Smooth muscle cell (in vitro differentiated cells): Measurements from ENCODE around the gene WNT3. TPM values are rescaled to one million over a fixed set of nuclear protein-coding genes. Genes with fewer than 3 reads are reported as not detected.

Experiments used
- DNase-seq: peaks from one replicate; lab custom pipeline; 2025; ENCODE audit not compliant: unreplicated experiment; lab: John Stamatoyannopoulos, UW
- H2AFZ ChIP-seq: fragments of 200-600 bp; sonication (generic); 2 replicates; pipeline ENCODE4 v1.6.0; 2016; ENCODE audit warnings: antibody characterized with exemption, low read depth, mild to moderate bottlenecking
- H3F3A ChIP-seq: fragments of 200-600 bp; sonication (generic); 2 replicates; pipeline ENCODE4 v1.6.0; 2017; ENCODE audit warnings: antibody characterized with exemption, low read depth
- H3K27ac ChIP-seq: fragments of 200-600 bp; sonication (generic); 2 replicates; pipeline ENCODE4 v1.5.1; 2016; ENCODE audit warnings: low read depth, mild to moderate bottlenecking
- H3K27me3 ChIP-seq: fragments of 200-600 bp; sonication (generic); 2 replicates; pipeline ENCODE4 v1.6.1; 2016; ENCODE audit warnings: low read depth, mild to moderate bottlenecking
- H3K36me3 ChIP-seq: fragments of 200-600 bp; sonication (generic); 2 replicates; pipeline ENCODE4 v1.5.1; 2016; ENCODE audit warnings: low read depth
- H3K4me1 ChIP-seq: fragments of 200-600 bp; sonication (generic); 2 replicates; pipeline ENCODE4 v1.5.1; 2016; ENCODE audit warnings: low read depth
- H3K4me2 ChIP-seq: fragments of 200-600 bp; sonication (generic); 2 replicates; pipeline ENCODE4 v1.6.0; 2016; ENCODE audit warnings: mild to moderate bottlenecking
- H3K4me3 ChIP-seq: fragments of 200-600 bp; sonication (generic); 2 replicates; pipeline ENCODE4 v1.5.1; 2016; ENCODE audit warnings: mild to moderate bottlenecking
- H3K79me2 ChIP-seq: fragments of 200-600 bp; sonication (generic); 2 replicates; pipeline ENCODE4 v1.6.0; 2016; ENCODE audit warnings: low read depth, mild to moderate bottlenecking
- H3K9ac ChIP-seq: fragments of 200-600 bp; sonication (generic); 2 replicates; pipeline ENCODE4 v1.6.0; 2016; ENCODE audit warnings: low read depth
- H3K9me3 ChIP-seq: fragments of 200-600 bp; sonication (generic); replicated peaks from 2 replicates; pipeline ENCODE4 v1.5.1; 2016; ENCODE audit warnings: low read depth
- H4K20me1 ChIP-seq: fragments of 200-600 bp; sonication (generic); 2 replicates; pipeline ENCODE4 v1.6.0; 2016; ENCODE audit warnings: low read depth
- WGBS: methylation state at CpG from one replicate; pipeline ENCODE4 v1.1.7; 2016; ENCODE audit warnings: low lambda C conversion rate; 5-methylcytosine and 5-hydroxymethylcytosine counted together
- polyA plus RNA-seq: library from polyadenylated mRNA; unstranded; fragments of >200 nt; fragmentation: Nextera tagmentation; extraction: Ambion mirVana; gene quantifications from 2 replicates; pipeline ENCODE4 v1.2.1, GENCODE V29; 2016
- total RNA-seq: library from RNA; depleted of rRNA; stranded (reverse); fragments of >200 nt; gene quantifications from 2 replicates; pipeline ENCODE4 v1.2.3, GENCODE V29; 2014
- TF ChIP-seq, protein P1 (sequence below): fragments of 200-600 bp; sonication (generic); IDR thresholded peaks from 2 replicates; pipeline ENCODE4 v1.5.1; 2017; ENCODE audit warnings: borderline replicate concordance, mild to moderate bottlenecking, antibody characterized with exemption; ENCODE audit not compliant: insufficient read depth, poor library complexity, severe bottlenecking

The WNT3 gene
- total and polyA plus RNA-seq, 2 experiments from 2014 or later, result 2.9 to 6.2 TPM

DNA sequence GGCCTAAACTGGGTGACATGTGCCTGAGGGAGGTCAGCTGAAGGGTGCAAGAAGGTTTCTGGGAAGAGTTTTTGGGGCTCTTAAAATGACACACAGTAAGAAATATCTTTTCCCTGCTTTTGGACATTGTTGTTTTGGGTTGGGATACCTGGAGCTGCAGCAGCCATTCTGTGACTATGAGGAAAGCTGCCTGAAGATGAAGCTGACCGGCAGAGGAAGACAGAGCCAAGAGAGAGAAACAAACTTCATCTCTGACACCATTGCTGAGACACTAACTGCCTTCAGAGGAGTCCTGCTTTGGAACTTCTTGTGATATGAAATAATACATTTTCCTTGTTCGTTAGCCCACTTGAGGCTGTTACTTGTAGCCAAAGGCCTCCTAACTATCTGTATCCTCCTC, 8.8 kb upstream of the WNT3 start:
- Histone ChIP-seq H3K27ac (no peak overlapping the region), H2AFZ (no peak overlapping the region), H3F3A (no peaks in the 10 kb centered on the region), H4K20me1 (no peaks in the 10 kb centered on the region), H3K4me1 (no peaks in the 10 kb centered on the region), H3K4me2 (no peak overlapping the region), H3K9me3 (no peaks in the 10 kb centered on the region), H3K4me3 (no peak overlapping the region), H3K36me3 (no peaks in the 10 kb centered on the region), H3K79me2 (no peaks in the 10 kb centered on the region), H3K27me3 (peaks cover 5% of the 10 kb centered on the region), H3K9ac (no peak overlapping the region)
- no peak for DNase-seq
- WGBS, result 100% methylated on average over 2 of the region's 2 CpGs
- TF ChIP-seq, protein P1, sequence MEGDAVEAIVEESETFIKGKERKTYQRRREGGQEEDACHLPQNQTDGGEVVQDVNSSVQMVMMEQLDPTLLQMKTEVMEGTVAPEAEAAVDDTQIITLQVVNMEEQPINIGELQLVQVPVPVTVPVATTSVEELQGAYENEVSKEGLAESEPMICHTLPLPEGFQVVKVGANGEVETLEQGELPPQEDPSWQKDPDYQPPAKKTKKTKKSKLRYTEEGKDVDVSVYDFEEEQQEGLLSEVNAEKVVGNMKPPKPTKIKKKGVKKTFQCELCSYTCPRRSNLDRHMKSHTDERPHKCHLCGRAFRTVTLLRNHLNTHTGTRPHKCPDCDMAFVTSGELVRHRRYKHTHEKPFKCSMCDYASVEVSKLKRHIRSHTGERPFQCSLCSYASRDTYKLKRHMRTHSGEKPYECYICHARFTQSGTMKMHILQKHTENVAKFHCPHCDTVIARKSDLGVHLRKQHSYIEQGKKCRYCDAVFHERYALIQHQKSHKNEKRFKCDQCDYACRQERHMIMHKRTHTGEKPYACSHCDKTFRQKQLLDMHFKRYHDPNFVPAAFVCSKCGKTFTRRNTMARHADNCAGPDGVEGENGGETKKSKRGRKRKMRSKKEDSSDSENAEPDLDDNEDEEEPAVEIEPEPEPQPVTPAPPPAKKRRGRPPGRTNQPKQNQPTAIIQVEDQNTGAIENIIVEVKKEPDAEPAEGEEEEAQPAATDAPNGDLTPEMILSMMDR, result no peak

DNA sequence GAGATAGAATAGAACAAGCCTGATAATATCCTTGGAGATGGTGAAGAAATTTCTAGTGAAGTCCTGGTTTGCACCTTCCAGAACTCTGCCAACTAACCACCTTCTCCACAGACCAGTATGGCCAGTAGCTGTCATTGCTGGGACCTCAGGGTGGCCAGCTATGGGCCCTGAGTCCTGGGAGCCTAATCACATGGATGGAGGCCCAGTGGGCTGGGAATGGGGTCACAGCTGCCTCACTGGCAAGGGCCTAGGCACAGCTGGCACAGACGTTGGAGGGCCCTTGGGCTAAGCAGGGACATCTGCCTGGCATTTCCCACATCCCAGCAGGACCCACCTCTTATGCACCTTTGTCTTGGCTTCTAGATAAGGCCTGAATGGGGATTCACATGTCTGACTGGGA, 7.6 kb upstream of the WNT3 start:
- Histone ChIP-seq H3K9ac (no peak overlapping the region), H4K20me1 (no peaks in the 10 kb centered on the region), H3K27me3 (peaks cover 17% of the 10 kb centered on the region), H3K27ac (no peak overlapping the region), H3F3A (no peaks in the 10 kb centered on the region), H3K9me3 (no peaks in the 10 kb centered on the region), H3K79me2 (no peaks in the 10 kb centered on the region), H2AFZ (no peak overlapping the region), H3K36me3 (no peaks in the 10 kb centered on the region), H3K4me3 (no peak overlapping the region), H3K4me2 (no peak overlapping the region), H3K4me1 (no peaks in the 10 kb centered on the region)
- 75% methylated on average over 1 of the region's 1 CpG for WGBS
- TF ChIP-seq, protein P1, result no peak
- no peak for DNase-seq

DNA sequence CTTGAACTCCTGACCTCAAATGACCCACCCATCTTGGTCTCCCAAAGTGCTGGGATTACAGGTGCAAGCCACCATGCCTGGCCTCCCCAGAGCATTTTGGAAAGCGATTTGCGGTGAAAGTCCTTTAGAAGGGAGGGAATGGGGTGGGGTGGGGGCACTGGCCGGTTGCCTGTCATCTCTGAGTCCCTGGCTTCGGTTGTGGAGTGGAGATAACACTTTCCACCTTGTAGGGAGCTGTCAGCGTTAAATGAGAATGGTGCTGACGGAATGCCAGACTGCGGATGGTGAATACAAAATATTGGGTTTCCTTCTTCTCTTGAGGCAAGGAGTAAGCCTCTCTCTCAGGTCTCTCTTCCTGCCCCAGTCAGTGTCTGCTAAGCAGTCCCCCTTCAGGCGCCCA, 5.2 kb upstream of the WNT3 start:
- H3K79me2 ChIP-seq, result no peaks in the 10 kb centered on the region
- peaks cover 11% of the 10 kb centered on the region for H3K4me1 ChIP-seq
- no peak overlapping the region for H3K9ac ChIP-seq
- no peak for DNase-seq
- no peaks in the 10 kb centered on the region for H4K20me1 ChIP-seq
- H3K27me3 ChIP-seq, result peaks cover 41% of the 10 kb centered on the region
- H3F3A ChIP-seq, result no peaks in the 10 kb centered on the region
- no peaks in the 10 kb centered on the region for H3K36me3 ChIP-seq
- H3K4me2 ChIP-seq, result no peak overlapping the region
- H3K4me3 ChIP-seq, result no peak overlapping the region
- no peak overlapping the region for H3K27ac ChIP-seq
- 80% methylated on average over 8 of the region's 8 CpGs for WGBS
- no peak overlapping the region for H2AFZ ChIP-seq
- TF ChIP-seq, protein P1, result no peak
- H3K9me3 ChIP-seq, result no peaks in the 10 kb centered on the region

DNA sequence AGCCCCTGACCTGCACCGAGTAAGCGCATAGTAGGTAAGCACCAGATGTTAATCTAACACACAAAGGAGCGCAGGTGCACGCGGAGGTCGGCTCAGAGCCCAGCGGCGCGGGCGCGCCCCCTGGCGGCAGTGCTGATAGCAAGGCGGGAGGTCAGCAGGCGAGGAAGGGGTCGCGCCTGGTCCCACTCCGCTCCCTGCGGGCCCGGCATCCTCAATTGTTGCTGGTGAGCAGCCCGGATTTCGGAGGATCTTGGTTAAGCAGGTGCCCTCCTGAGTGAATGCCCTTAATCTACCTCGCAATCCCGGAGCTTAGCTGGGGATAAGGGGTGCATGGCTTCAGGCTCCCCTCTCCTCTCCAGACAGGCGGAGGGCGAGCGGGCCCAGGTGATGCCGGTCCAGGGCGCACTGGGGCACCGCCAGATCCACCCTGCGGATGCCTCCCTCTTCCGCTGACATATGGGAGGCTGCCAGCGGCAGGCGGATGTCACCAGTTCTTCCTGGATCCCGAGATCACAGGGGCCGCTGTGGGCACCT, 4.0 kb upstream of the WNT3 start:
- Histone ChIP-seq H3F3A (no peaks in the 10 kb centered on the region), H3K79me2 (no peaks in the 10 kb centered on the region), H2AFZ (no peak overlapping the region), H3K36me3 (no peaks in the 10 kb centered on the region), H3K27me3 (peaks cover 53% of the 10 kb centered on the region), H3K4me2 (no peak overlapping the region), H3K27ac (no peak overlapping the region), H3K4me1 (peaks cover 17% of the 10 kb centered on the region), H3K9me3 (no peaks in the 10 kb centered on the region), H3K9ac (no peak overlapping the region), H3K4me3 (no peak overlapping the region), H4K20me1 (no peaks in the 10 kb centered on the region)
- TF ChIP-seq, protein P1, result peak; percentile 60
- 58% methylated on average over 35 of the region's 35 CpGs for WGBS
- DNase-seq, result no peak
